Right lobe of liver (tissue), 6 donors: Measurements from ENCODE around the gene ENO2. TPM values are rescaled to one million over a fixed set of nuclear protein-coding genes. Genes with fewer than 3 reads are reported as not detected.

Experiments
- ATAC-seq, 4 donors: fragments of 200-7000 bp; cut with Tn5 transposase; one replicate each; pipeline ENCODE4 v1.9.1; 2020; ENCODE audit warnings: mild to moderate bottlenecking in 4 of 4, moderate library complexity in 4 of 4
- DNase-seq, 3 donors: peaks; one replicate each; pipeline ENCODE4 v3.0.0-alpha.2; 2020
- H3K27ac ChIP-seq, 3 donors: fragments of 200-600 bp; one replicate each; pipeline ENCODE4 v1.8.0; 2022
- H3K27me3 ChIP-seq, 2 donors: fragments of 200-600 bp; one replicate each; pipeline ENCODE4 v1.8.0; 2022
- H3K36me3 ChIP-seq, 4 donors: fragments of 200-600 bp; sonication (generic) in 1 of 4; one replicate each; pipeline versions ENCODE4 v1.5.1 to v1.8.0; 2017 to 2022; ENCODE audit warnings: control low read depth in 1 of 4
- H3K4me1 ChIP-seq, 4 donors: fragments of 200-600 bp; sonication (generic) in 1 of 4; one replicate each; pipeline versions ENCODE4 v1.5.1 to v1.8.0; 2017 to 2022; ENCODE audit warnings: control low read depth in 1 of 4
- H3K4me3 ChIP-seq, 3 donors: fragments of 200-600 bp; one replicate each; pipeline ENCODE4 v1.8.0; 2022
- H3K9me3 ChIP-seq, 4 donors: fragments of 200-600 bp; sonication (generic) in 1 of 4; one replicate each; pipeline versions ENCODE4 v1.5.1 to v1.8.0; 2017 to 2022; ENCODE audit warnings: control low read depth in 1 of 4
- POLR2A ChIP-seq: fragments of 450-650 bp; IDR thresholded peaks from one replicate; pipeline ENCODE4 v1.6.1; 2017; ENCODE audit warnings: antibody characterized with exemption, mild to moderate bottlenecking
- WGBS: methylation state at CpG from one replicate; pipeline ENCODE4 v1.1.6; 2018; ENCODE audit warnings: low coverage, low lambda C conversion rate; ENCODE audit not compliant: insufficient coverage; ENCODE audit errors: missing lambda C conversion rate; 5-methylcytosine and 5-hydroxymethylcytosine counted together
- intact Hi-C, 2 donors: fragments of 100-400 bp; cut with DNase I; formaldehyde crosslinking; loops; one replicate each; pipeline versions ENCODE4 v1.11.2 to v1.14.1; 2022
- microRNA counts: library from miRNA; unstranded; fragments of <30 nt; microRNA quantifications from one replicate; lab custom pipeline; 2016
- microRNA-seq, 2 donors: library from miRNA; unstranded; fragments of <30 nt; microRNA quantifications; one replicate each; pipeline ENCODE4, GENCODE V29; 2019 to 2020
- small RNA-seq, 2 experiments: library from RNA; depleted of rRNA; stranded (forward); fragments of <200 nt; gene quantifications; one replicate each; pipeline ENCODE3, GENCODE V24; 2016
- total RNA-seq, 6 experiments: library from RNA; depleted of rRNA in 2 of 6; stranded (reverse); fragments of >200 nt in 2 of 6; fragmentation: NEBNext Ultra II Directional in 3 of 6; extraction: Animal tissue kit (Norgen Biotek cat#: 25700) in 3 of 6; gene quantifications; one replicate each; pipeline versions ENCODE4 v1.1.0 to v1.2.4, GENCODE V29; 2016 to 2023
- TF ChIP-seq, protein P1 (sequence below), 4 donors: fragments of 200-600 bp in 3 of 4; fragments of 450-650 bp in 1 of 4; IDR thresholded peaks; one replicate each; pipeline versions ENCODE4 v1.5.1 to v1.8.0; 2016 to 2022; ENCODE audit warnings: antibody characterized with exemption in 4 of 4, mild to moderate bottlenecking in 2 of 4
- donor health status: DM: no; HTN: yes; CAD: no.
- donor health status: DM: no; HTN: no; CAD: no.
- donor health status: DM: no; HTN: no; CAD: no.
- donor health status: DM: no; HTN: yes; CAD: no.
- donor health status: DM: no; HTN: yes; CAD: no.

The ENO2 gene
- total RNA-seq, 6 experiments from 2014 or later, result 1.1 to 9.3 (median 2.0) TPM

- WGBS, result 50% methylated on average over 7 of the region's 10 CpGs
- Histone ChIP-seq H3K27ac (no peak overlapping the region), H3K4me1 (peaks cover 0 to 26% (median 5%) of the 10 kb centered on the region in 4 donors), H3K27me3 (no peaks in the 10 kb centered on the region), H3K36me3 (peaks cover 6 to 38% (median 25%) of the 10 kb centered on the region in 4 donors), H3K9me3 (no peaks in the 10 kb centered on the region), H3K4me3 (no peak overlapping the region)
- DNase-seq (peak in 1 of 3 donors; percentile 34), ATAC-seq (no peak)
- TF ChIP-seq POLR2A, result no peak
- TF ChIP-seq, protein P1, sequence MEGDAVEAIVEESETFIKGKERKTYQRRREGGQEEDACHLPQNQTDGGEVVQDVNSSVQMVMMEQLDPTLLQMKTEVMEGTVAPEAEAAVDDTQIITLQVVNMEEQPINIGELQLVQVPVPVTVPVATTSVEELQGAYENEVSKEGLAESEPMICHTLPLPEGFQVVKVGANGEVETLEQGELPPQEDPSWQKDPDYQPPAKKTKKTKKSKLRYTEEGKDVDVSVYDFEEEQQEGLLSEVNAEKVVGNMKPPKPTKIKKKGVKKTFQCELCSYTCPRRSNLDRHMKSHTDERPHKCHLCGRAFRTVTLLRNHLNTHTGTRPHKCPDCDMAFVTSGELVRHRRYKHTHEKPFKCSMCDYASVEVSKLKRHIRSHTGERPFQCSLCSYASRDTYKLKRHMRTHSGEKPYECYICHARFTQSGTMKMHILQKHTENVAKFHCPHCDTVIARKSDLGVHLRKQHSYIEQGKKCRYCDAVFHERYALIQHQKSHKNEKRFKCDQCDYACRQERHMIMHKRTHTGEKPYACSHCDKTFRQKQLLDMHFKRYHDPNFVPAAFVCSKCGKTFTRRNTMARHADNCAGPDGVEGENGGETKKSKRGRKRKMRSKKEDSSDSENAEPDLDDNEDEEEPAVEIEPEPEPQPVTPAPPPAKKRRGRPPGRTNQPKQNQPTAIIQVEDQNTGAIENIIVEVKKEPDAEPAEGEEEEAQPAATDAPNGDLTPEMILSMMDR (IDR thresholded peaks at IDR 0.05), result no peak
- intact Hi-C loops, result no loop called here
Observed at GRCh38 chr12:6967651-6968100, 53.3 kb downstream of the ENO2 start.

DNA sequence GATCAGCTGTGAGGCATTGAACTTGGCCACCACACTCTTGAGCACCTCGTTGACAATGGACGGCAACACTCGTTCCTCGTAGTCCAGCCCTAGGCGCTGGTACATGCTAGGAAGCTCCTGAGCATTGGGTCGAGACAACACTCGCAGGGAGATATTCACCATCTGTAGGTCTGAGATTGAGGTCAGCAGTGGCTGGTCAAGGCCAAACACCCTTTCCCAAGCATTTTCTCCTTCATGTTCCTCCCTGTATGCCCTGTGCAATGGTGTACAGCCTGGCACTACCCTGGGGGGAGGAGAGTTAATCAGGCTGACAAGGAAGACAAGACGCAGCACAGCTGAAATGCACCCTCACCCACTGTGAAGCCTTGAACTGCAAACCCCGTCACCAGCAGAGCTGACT is 54.0 kb downstream of the ENO2 start:
- Histone ChIP-seq H3K27ac (peak overlapping the region in 1 of 3 donors; percentile 92), H3K9me3 (no peaks in the 10 kb centered on the region), H3K27me3 (no peaks in the 10 kb centered on the region), H3K4me3 (no peak overlapping the region), H3K4me1 (peaks cover 0 to 31% (median 5%) of the 10 kb centered on the region in 4 donors), H3K36me3 (peaks cover 6 to 38% (median 25%) of the 10 kb centered on the region in 4 donors)
- TF ChIP-seq, protein P1 (IDR thresholded peaks at IDR 0.05), result no peak
- no peak for TF ChIP-seq POLR2A
- ATAC-seq (no peak), DNase-seq (no peak)
- WGBS, result 61% methylated on average over 3 of the region's 9 CpGs
- intact Hi-C loops, result no loop called here

GRCh38 chr12:6970096-6970527 is 55.7 kb downstream of the ENO2 start:
- H3K4me3 ChIP-seq, result peak overlapping the region; percentile 91 to 99 (median 99)
- H3K27ac ChIP-seq, result peak overlapping the region; percentile 75 to 92 (median 92)
- no peaks in the 10 kb centered on the region for H3K27me3 ChIP-seq
- no peaks in the 10 kb centered on the region for H3K9me3 ChIP-seq
- H3K36me3 ChIP-seq, result peaks cover 6 to 51% (median 28%) of the 10 kb centered on the region in 4 donors
- DNase-seq (peak in 2 of 3 donors; percentile 68 to 73), ATAC-seq (peak; percentile 8 to 47 (median 36))
- intact Hi-C loops, result no loop called here
- peaks cover 0 to 31% (median 3%) of the 10 kb centered on the region in 4 donors for H3K4me1 ChIP-seq
- WGBS, result no CpG with 5 or more reads among the region's 31 CpGs
- TF ChIP-seq, protein P1 (IDR thresholded peaks at IDR 0.05), result no peak
- TF ChIP-seq POLR2A, result no peak

MicroRNA genes within 50 kb of the gene (microRNA counts, 767-probe panel; counts per million panel counts)
- microRNA hsa-miR-141-3p (lab: Ali Mortazavi, UCI) (237 counts per million), microRNA hsa-miR-200c-3p (lab: Ali Mortazavi, UCI) (237 counts per million)

Small RNAs within 50 kb of the gene (microRNA-seq; reads per million reads assigned to microRNA genes)
- 3.9 to 8.4 reads per million in 2 donors for gene MIR141
- gene MIR200C, result 96.0 to 97.1 reads per million in 2 donors

Small RNAs within 50 kb of the gene (small RNA-seq; reads per million reads assigned to genes)
- gene MIR141 (6.6 to 11.3 reads per million in 2 experiments), gene MIR200C (0 to 0.68 reads per million in 2 experiments), gene RNU7-1 (0 reads per million in 2 experiments), gene SCARNA12 (0.52 to 0.97 reads per million in 2 experiments)

Other genes with a start within 250 kb of the ENO2 start
- gene ZNF384, start 225.2 kb upstream of the ENO2 start, total RNA-seq, result 10 to 100 TPM; 11.9 to 22.3 (median 18.3) TPM
- gene PIANP, start 213.8 kb upstream of the ENO2 start, total RNA-seq, result not detected
- 10 to 100 TPM; 26.7 to 49.5 (median 30.6) TPM for gene COPS7A, start 190.5 kb upstream of the ENO2 start, total RNA-seq
- 100 to 1,000 TPM; 104 to 185 (median 134) TPM for gene MLF2, start 161.4 kb upstream of the ENO2 start, total RNA-seq
- 100 to 1,000 TPM; 113 to 484 (median 404) TPM for gene PTMS, start 148.2 kb upstream of the ENO2 start, total RNA-seq
- gene LAG3, start 142.1 kb upstream of the ENO2 start, total RNA-seq, result 1 to 10 TPM in 4 of 6 experiments, under 1 TPM in 2; 0.18 to 2.3 (median 1.4) TPM
- gene CD4, start 125.1 kb upstream of the ENO2 start, total RNA-seq, result 10 to 100 TPM; 10.0 to 41.6 (median 28.1) TPM
- 1 to 10 TPM in 4 of 6 experiments, under 1 TPM in 2; 0.37 to 3.1 (median 2.1) TPM for gene GPR162, start 92.8 kb upstream of the ENO2 start, total RNA-seq
- 1 to 10 TPM in 5 of 6 experiments, under 1 TPM in 1; 0.98 to 2.1 (median 1.5) TPM for gene P3H3, start 86.2 kb upstream of the ENO2 start, total RNA-seq
- gene GNB3, start 73.7 kb upstream of the ENO2 start, total RNA-seq, result under 1 TPM in 4 of 6 experiments, not detected in 2; 0.17 to 0.51 (median 0.43) TPM
- 1 to 10 TPM in 4 of 6 experiments, under 1 TPM in 2; 0.62 to 1.7 (median 1.3) TPM for gene CDCA3, start 63.3 kb upstream of the ENO2 start, total RNA-seq
- 10 to 100 TPM; 38.2 to 59.5 (median 42.6) TPM for gene USP5, start 62.4 kb upstream of the ENO2 start, total RNA-seq
- gene TPI1, start 47.0 kb upstream of the ENO2 start, total RNA-seq, result 100 to 1,000 TPM; 265 to 400 (median 331) TPM
- 1 to 10 TPM; 1.7 to 5.3 (median 3.6) TPM for gene SPSB2, start 41.3 kb upstream of the ENO2 start, total RNA-seq
- gene LRRC23, start 9.8 kb upstream of the ENO2 start, total RNA-seq, result 1 to 10 TPM in 5 of 6 experiments, under 1 TPM in 1; 0.93 to 4.3 (median 2.6) TPM
- 10 to 100 TPM in 5 of 6 experiments, 1 to 10 TPM in 1; 9.2 to 24.1 (median 16.8) TPM for gene ATN1, start 13.4 kb downstream of the ENO2 start, total RNA-seq
- gene RNU7-1, start 29.2 kb downstream of the ENO2 start, total RNA-seq, result not detected
- 100 to 1,000 TPM in 2 of 6 experiments, 10 to 100 TPM in 4; 47.6 to 189 (median 70.5) TPM for gene C12orf57, start 29.4 kb downstream of the ENO2 start, total RNA-seq
- 10 to 100 TPM; 12.1 to 30.6 (median 19.4) TPM for gene PTPN6, start 36.8 kb downstream of the ENO2 start, total RNA-seq
- gene PHB2, start 56.1 kb downstream of the ENO2 start, total RNA-seq, result 100 to 1,000 TPM in 4 of 6 experiments, 10 to 100 TPM in 2; 95.5 to 215 (median 122) TPM
- gene EMG1, start 56.3 kb downstream of the ENO2 start, total RNA-seq, result 10 to 100 TPM; 13.2 to 28.1 (median 18.9) TPM
- 100 to 1,000 TPM in 1 of 6 experiments, 10 to 100 TPM in 5; 50.6 to 115 (median 77.5) TPM for gene LPCAT3, start 103.9 kb downstream of the ENO2 start, total RNA-seq
- gene C1S, start 146.1 kb downstream of the ENO2 start, total RNA-seq, result 1,000 to 10,000 TPM in 5 of 6 experiments, 100 to 1,000 TPM in 1; 993 to 2,993 (median 1,796) TPM
- 1,000 to 10,000 TPM; 1,157 to 2,557 (median 1,950) TPM for gene C1R, start 177.9 kb downstream of the ENO2 start, total RNA-seq
- gene C1RL, start 194.6 kb downstream of the ENO2 start, total RNA-seq, result 100 to 1,000 TPM; 202 to 236 (median 216) TPM
- gene RBP5, start 214.3 kb downstream of the ENO2 start, total RNA-seq, result 100 to 1,000 TPM in 3 of 6 experiments, 10 to 100 TPM in 3; 44.1 to 239 (median 98.2) TPM
- 10 to 100 TPM; 38.9 to 55.2 (median 43.1) TPM for gene CLSTN3, start 215.8 kb downstream of the ENO2 start, total RNA-seq